Activated CD8-positive, alpha-beta memory T cell treated with anti-CD3 and anti-CD28 coated beads for 4 hours (primary cell): ENCODE measurements around the gene ARHGEF4.
"Not testable (repeated sequence)": the region's sequence is repeated elsewhere in the genome, so short reads cannot be mapped to it uniquely, and the experiment has no call there.

ENCODE experiments used
- DNase-seq, 2 donors: peaks; one replicate each; pipeline ENCODE4 v3.0.0-alpha.2; 2020; ENCODE audit warnings: low read depth in 2 of 2

The ARHGEF4 gene

DNA sequence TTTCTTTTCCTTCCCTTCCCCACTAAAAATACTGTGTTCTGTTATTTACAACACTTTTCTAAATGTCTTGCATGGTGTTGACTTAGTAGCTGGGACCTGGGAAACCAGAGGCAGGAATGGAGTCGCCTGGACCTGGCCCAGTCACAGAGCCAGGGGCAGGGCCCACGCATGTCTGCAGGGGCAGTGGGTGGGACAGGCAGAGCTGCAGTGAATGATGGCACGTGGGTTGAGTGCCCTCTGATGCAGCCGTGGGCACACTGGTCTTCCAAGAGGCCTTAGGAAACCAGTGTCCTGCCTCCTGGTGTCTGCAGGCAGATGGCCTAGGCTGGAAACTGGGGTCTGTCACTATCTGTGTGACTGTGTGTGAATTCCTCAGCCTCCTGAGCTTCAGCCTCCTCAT, 46.8 kb downstream of the ARHGEF4 start:
- no peak for DNase-seq

DNA sequence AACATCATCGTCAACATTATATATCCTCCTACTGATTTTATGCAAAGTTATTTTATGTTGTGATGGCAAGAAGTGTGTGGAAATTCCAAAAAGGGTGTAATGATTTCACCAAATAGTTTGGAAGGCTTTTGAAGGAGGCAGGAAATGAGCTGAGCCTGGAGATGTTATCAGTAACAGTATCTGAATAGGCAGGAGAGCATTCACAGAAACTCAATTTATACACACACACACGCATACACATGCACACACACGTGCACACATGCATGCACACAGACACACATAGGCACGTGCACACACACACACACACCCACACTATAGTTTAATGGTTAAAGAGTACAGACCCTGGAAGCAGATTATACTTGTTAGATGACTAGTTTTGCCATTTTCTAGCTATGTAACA, 47.3 kb downstream of the ARHGEF4 start:
- DNase-seq, result no peak

GRCh38 chr2:130884503-130884902, 47.8 kb downstream of the ARHGEF4 start:
- DNase-seq, result no peak

- DNase-seq, result no peak
Measured at GRCh38 chr2:130887643-130888042, 50.9 kb downstream of the ARHGEF4 start.

DNA sequence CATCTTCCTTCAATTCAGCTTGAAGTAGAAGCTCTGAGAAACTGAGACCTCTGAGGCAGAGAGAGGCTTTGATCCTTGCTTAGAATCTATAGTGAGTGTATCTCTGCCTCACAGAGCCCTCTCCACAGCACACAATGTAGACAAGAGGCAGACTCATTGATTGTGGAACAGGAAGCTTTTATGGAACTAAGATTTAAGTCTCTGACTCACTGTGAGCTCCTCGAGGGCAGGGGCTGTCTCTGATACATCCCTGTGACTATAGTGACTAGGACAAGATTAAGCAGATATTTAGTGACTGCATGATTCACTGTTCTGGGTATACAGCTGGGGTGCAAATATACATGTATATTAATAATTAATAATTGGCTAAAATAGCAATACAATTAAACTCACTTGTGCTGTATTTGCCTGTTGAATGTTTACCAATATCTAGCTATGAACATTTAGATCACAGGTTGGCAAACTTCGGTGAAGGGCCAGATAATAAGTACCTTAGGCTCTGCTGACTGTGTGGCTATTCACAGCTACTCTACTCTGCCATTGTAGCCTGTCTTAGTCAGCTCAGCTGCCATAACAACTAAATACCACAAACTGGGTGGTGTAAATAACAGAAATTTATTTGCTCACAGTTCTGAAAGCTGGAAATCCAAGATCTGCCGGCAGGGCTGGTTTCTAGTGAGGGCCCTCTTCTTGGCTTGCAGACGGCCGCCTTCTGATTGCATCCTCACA, 54.4 kb downstream of the ARHGEF4 start:
- no peak for DNase-seq

GRCh38 chr2:130891966-130892365, 55.3 kb downstream of the ARHGEF4 start:
- DNase-seq, result no peak

DNA sequence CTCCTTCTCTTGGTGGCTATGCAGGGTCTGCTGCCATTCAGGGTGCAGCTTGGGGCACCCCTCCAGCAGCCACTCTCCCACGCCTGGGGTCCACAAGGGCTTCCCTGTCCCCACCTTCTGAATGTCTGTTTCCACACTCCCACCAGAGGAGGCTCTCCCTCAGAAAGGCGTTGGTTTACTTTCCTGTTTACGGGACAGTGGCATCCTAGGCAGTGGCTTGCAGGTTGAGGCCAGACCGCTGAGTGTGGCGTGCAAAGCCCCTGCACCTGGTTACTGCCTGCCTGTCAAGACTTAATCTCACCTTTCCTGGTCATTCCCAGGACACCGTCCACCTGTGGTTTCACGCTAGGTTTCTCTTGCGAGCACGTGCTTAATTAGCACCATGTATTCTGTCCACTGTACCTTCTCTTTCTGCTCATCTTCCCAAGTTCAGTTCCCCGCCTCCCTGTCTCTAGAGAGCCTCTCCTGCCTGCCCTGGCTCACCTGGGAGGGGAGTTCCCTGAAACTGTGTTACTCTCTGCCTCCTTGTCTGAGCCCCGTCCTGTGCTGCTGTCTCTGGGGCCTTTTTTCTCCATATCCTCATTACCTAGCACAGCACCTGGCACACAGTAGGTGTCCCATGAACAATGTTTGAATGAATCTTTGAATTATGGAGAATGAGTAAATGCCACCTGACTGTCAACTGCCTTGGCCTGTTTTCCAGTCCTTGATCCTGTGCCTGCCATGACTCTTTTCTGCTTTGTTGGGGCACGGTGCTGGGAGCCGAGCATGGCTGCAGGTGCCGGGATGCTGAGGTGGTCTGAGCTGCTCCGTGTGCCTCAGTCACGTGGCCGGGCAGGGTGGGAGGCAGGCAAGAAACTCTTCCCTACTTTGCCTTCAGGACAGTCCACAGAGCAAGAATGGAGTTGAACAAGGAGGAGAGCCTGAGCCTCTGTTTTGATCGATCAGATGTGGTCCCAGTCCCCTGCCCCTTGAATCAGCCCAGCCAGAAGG, 56.4 kb downstream of the ARHGEF4 start:
- no peak for DNase-seq

GRCh38 chr2:130894326-130894942, 57.7 kb downstream of the ARHGEF4 start:
- no peak for DNase-seq

- no peak for DNase-seq
Measured at GRCh38 chr2:130896813-130897212, 60.1 kb downstream of the ARHGEF4 start.

DNA sequence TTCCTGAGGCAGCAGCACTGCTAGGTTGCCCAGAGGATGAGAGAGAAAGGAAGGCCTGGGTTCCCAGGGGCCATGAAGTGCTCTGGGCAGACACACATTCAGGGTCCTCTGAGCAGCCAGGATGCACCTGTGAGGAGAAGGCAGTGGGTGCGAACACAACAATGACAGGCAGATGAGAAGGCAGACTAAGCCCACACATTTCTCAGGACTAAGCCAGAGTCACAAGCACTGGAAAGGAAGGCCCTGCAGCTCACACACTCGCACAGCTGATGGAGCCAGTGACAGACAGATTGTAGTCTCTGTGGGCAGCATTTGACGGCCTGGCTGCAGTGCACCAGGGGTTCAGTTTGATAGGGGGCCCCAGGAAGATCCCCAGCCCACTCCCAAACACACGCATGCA, 61.8 kb downstream of the ARHGEF4 start:
- no peak for DNase-seq

DNA sequence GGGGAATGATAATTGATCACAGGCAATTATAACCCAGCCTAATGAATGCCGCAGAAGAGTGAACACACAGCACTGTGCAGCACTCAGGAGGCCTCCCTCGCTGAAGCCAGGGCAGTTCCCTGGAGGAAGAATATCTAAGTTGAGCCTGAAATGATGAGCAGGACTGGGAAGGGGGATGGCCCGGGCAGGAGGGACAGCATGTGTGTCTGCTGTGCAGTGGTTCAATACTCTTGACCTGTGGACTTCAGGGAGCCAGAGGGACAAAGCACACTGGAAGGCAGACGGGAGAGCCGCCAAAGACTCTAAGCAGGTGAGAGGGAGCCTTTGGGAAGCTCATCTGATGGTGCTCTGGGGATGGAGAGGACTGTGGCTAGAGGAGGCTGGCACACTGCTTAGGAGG, 62.6 kb downstream of the ARHGEF4 start:
- DNase-seq, result no peak

- no peak for DNase-seq
Measured at GRCh38 chr2:130901061-130901460, 64.3 kb downstream of the ARHGEF4 start.

DNA sequence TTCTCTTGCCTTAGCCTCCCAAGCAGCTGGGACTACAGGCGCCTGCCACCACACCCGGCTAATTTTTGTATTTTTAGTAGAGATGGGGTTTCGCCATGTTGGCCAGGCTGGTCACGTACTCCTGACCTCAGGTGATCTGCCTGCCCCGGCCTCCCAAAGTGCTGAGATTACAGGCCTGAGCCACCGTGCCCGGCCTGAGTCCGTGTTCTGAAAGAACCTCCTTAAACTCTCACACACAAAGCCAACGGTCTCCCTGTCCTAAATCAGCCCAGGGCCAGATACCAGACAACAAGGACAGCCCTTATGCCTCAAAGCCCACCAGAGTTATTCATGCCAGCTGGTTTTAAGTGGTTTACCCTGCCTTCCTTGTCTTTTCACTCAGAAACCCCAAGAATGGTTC, 64.9 kb downstream of the ARHGEF4 start:
- not testable (repeated sequence) for DNase-seq

DNA sequence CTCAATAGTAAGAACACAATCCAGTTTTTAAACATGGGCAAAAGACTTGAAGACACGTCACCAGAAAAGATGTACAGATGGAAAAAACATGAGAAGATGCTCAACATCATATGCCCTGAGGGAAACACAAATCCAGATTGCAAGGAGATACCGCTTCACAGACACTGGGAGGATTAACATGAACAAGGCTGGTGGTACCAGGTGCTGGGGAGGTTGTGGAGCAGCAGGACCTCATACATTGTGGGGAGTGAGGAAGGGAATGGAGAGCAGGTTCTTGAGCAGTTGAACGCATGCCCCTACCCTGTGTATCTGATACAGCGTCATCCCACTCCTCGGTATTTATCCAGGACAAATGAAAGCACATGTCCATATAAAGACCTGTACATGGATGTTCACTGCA, 72.1 kb downstream of the ARHGEF4 start:
- no peak for DNase-seq

GRCh38 chr2:130910931-130911330, 74.2 kb downstream of the ARHGEF4 start:
- DNase-seq, result no peak

- no peak for DNase-seq
Measured at GRCh38 chr2:130911482-130911881, 74.8 kb downstream of the ARHGEF4 start.

GRCh38 chr2:130911996-130912395, 75.3 kb downstream of the ARHGEF4 start:
- no peak for DNase-seq

- DNase-seq, result no peak
Measured at GRCh38 chr2:130912471-130912870, 75.8 kb downstream of the ARHGEF4 start.

- DNase-seq, result no peak
Measured at GRCh38 chr2:130913891-130914290, 77.2 kb downstream of the ARHGEF4 start.

GRCh38 chr2:130915149-130915548, 78.4 kb downstream of the ARHGEF4 start:
- DNase-seq, result no peak

- DNase-seq, result no peak
Measured at GRCh38 chr2:130915595-130916437, 79.1 kb downstream of the ARHGEF4 start.

GRCh38 chr2:130916438-130916705, 79.7 kb downstream of the ARHGEF4 start:
- no peak for DNase-seq
